Uterus (tissue), 4 donors: ENCODE measurements around the gene ANGPTL8. TPM values are rescaled to one million over a fixed set of nuclear protein-coding genes. Genes with fewer than 3 reads are reported as not detected.

Source experiments
- DNase-seq, 2 donors: peaks; one replicate each; pipeline ENCODE4 v3.0.0-alpha.2; 2019 to 2020
- H3K27ac ChIP-seq, 2 donors: fragments of 200-600 bp; sonication (generic); 1 replicate in 1 of 2; 2 replicates in 1 of 2; pipeline ENCODE4 v1.5.1; 2016 to 2018
- H3K27me3 ChIP-seq, 2 donors: fragments of 200-600 bp; sonication (generic); one replicate each; pipeline ENCODE4 v1.5.1; 2018 to 2019; ENCODE audit warnings: control low read depth in 1 of 2
- H3K36me3 ChIP-seq, 2 donors: fragments of 200-600 bp; sonication (generic); one replicate each; pipeline ENCODE4 v1.5.1; 2019; ENCODE audit warnings: control low read depth in 1 of 2
- H3K4me1 ChIP-seq, 2 donors: fragments of 200-600 bp; sonication (generic); one replicate each; pipeline ENCODE4 v1.5.1; 2018 to 2019; ENCODE audit warnings: control low read depth in 1 of 2
- H3K4me3 ChIP-seq, 2 donors: fragments of 200-600 bp; sonication (generic); 1 replicate in 1 of 2; 2 replicates in 1 of 2; pipeline ENCODE4 v1.5.1; 2018 to 2019; ENCODE audit warnings: mild to moderate bottlenecking in 1 of 2
- H3K9me3 ChIP-seq, 2 donors: fragments of 200-600 bp; sonication (generic); one replicate each; pipeline ENCODE4 v1.5.1; 2019; ENCODE audit warnings: control low read depth in 1 of 2
- POLR2A ChIP-seq, 2 donors: fragments of 450-650 bp; IDR thresholded peaks; one replicate each; pipeline ENCODE4 v1.6.1; 2016; ENCODE audit warnings: antibody characterized with exemption in 2 of 2, mild to moderate bottlenecking in 1 of 2, moderate library complexity in 1 of 2
- intact Hi-C: fragments of 100-400 bp; cut with DNase I; formaldehyde crosslinking; loops from one replicate; pipeline ENCODE4 v1.15.1; 2023; ENCODE audit warnings: low total_unique reads
- total RNA-seq, 4 donors: library from RNA; depleted of rRNA in 3 of 4; stranded (reverse); fragments of >200 nt in 3 of 4; gene quantifications; one replicate each; pipeline versions ENCODE4 v1.1.0 to v1.2.4, GENCODE V29; 2014 to 2023
- TF ChIP-seq, protein P1 (sequence below), 4 experiments: fragments of 200-600 bp in 2 of 4; fragments of 450-650 bp in 2 of 4; sonication (generic) in 2 of 4; IDR thresholded peaks; one replicate each; pipeline ENCODE4 v1.5.1; 2016 to 2019; ENCODE audit warnings: antibody characterized with exemption in 4 of 4, mild to moderate bottlenecking in 2 of 4, moderate library complexity in 1 of 4
- donor health status: DM: yes; HTN: yes; CAD: no.

The ANGPTL8 gene
- total RNA-seq, 4 donors from 2014 or later, result 3.0 TPM; not detected in 3

DNA sequence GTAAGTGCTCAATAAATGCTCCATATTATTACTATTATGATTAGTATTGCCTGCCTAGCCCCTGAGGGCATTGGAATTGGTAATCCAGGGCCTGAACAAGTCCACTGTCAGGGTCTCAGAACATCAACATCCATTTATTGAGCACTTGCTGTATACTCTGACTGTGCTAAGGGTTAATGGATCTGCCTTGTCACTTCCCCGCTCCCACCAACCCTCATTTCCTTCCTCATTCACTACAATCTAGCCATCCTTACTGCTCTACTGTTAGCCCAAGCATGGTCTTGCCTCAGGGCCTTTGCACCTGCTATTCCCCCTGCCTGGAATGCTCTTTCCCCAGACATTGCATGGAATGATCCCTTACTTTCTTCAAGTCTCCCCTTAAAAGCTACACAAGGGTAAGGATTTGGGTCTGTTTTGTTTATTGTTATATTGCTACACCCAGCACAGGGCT lies 12.7 kb upstream of the ANGPTL8 start:
- no peak for DNase-seq
- no peak for TF ChIP-seq POLR2A (IDR thresholded peaks at IDR 0.05)
- TF ChIP-seq, protein P1, sequence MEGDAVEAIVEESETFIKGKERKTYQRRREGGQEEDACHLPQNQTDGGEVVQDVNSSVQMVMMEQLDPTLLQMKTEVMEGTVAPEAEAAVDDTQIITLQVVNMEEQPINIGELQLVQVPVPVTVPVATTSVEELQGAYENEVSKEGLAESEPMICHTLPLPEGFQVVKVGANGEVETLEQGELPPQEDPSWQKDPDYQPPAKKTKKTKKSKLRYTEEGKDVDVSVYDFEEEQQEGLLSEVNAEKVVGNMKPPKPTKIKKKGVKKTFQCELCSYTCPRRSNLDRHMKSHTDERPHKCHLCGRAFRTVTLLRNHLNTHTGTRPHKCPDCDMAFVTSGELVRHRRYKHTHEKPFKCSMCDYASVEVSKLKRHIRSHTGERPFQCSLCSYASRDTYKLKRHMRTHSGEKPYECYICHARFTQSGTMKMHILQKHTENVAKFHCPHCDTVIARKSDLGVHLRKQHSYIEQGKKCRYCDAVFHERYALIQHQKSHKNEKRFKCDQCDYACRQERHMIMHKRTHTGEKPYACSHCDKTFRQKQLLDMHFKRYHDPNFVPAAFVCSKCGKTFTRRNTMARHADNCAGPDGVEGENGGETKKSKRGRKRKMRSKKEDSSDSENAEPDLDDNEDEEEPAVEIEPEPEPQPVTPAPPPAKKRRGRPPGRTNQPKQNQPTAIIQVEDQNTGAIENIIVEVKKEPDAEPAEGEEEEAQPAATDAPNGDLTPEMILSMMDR (IDR thresholded peaks at IDR 0.05), result no peak
- Histone ChIP-seq H3K27me3 (no peaks in the 10 kb centered on the region), H3K27ac (no peak overlapping the region), H3K9me3 (no peaks in the 10 kb centered on the region), H3K4me1 (no peaks in the 10 kb centered on the region), H3K36me3 (no peaks in the 10 kb centered on the region), H3K4me3 (no peak overlapping the region)
- intact Hi-C loops, result no loop called here

DNA sequence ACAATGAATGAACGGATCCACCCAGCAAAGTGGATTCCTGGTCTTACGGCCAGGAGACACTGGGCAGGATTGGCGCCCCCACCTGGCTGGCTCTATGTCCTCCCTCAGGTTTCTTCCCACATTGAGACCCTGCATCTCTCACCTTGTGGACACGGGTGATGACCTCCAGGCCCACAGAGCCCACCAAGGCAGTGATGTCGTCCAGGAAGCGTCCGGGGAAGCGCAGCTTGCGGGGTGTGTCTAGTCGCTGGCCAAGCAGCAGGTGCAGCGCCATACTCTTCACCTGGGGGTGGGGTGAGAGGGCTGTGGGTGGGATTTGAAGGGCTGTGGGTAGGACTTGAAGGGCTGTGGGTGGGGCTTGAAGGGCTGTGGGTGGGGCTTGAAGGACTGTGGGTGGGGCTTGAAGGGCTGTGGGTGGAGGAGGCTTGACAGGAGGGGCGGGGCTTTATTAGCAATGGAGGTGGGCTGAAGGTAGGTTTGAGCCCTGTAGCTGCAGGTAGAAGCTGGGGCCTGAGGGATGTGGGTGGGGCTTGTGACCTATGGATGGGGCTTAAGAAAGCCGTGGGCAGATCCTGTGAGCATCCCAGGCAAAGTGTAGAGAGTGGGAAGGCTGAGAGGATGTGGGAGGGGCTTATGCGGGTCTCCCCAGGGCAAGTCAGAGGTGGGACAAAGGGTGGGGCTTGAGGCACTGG lies 12.1 kb upstream of the ANGPTL8 start:
- no peaks in the 10 kb centered on the region for H3K9me3 ChIP-seq
- H3K27ac ChIP-seq, result no peak overlapping the region
- intact Hi-C loops, result no loop called here
- H3K27me3 ChIP-seq, result no peaks in the 10 kb centered on the region
- H3K4me3 ChIP-seq, result no peak overlapping the region
- DNase-seq, result no peak
- no peaks in the 10 kb centered on the region for H3K4me1 ChIP-seq
- H3K36me3 ChIP-seq, result no peaks in the 10 kb centered on the region
- TF ChIP-seq, protein P1 (IDR thresholded peaks at IDR 0.05), result no peak
- no peak for TF ChIP-seq POLR2A (IDR thresholded peaks at IDR 0.05)

DNA sequence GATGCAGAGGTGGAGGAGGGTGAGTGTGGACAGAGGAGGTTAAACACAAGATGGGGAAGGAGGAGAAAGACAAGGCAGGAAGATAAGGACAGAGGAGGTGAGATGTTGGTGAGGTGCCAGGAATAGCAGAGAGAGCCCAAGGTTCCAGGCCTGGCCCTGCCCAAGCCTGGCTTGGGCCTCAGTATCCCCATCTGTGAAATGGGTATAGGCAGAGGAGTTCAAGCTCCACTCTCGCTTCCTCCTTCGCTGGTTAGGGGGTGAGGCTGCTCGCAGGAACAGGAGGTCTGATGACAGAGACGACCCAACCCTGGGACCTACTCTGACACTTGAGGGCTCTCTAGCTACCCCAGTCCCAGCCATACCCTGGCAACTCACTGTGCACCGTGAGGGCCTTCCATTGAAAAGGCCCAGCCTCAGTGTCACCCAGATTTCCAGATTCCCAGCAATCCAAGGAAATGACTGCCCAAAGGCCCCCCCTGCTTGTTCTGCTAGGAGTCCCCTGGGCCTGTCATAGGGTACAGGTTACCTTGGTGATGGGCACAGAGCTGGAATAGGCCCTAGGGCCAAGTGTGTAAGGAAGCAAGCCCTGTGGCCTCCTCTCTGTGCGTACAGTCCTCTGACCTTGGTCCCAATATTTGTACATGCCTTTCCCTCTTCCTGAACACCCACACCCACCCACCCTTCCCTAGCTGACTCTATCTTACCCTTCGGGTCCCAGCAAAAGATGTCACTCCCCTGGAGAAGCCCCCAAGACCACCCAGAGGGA lies 8.6 kb upstream of the ANGPTL8 start:
- no peak for DNase-seq
- no peak for TF ChIP-seq POLR2A (IDR thresholded peaks at IDR 0.05)
- TF ChIP-seq, protein P1 (IDR thresholded peaks at IDR 0.05), result no peak
- Histone ChIP-seq H3K4me1 (no peaks in the 10 kb centered on the region), H3K9me3 (no peaks in the 10 kb centered on the region), H3K4me3 (no peak overlapping the region), H3K36me3 (no peaks in the 10 kb centered on the region), H3K27me3 (no peaks in the 10 kb centered on the region), H3K27ac (no peak overlapping the region)
- intact Hi-C loops, result no loop called here

DNA sequence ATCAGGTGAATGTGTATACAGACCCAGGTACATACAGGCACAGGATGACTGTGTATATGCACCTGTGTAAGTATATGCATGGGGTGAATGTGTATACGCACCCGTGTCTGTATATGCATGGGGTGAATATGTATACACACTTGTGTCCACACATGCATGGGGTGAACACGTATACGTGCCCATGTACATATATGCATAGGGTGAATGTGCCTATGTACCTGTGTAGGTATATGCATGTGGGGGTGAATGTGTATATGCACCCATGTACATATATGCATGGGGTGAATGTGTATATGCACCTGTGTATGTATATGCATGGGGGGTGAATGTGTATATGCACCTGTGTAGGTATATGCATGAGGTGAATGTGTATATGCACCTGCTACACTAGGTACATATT lies 6.9 kb upstream of the ANGPTL8 start:
- no peak overlapping the region for H3K4me3 ChIP-seq
- intact Hi-C loops, result no loop called here
- no peak for DNase-seq
- no peaks in the 10 kb centered on the region for H3K36me3 ChIP-seq
- H3K4me1 ChIP-seq, result no peaks in the 10 kb centered on the region
- H3K9me3 ChIP-seq, result no peaks in the 10 kb centered on the region
- H3K27me3 ChIP-seq, result no peaks in the 10 kb centered on the region
- H3K27ac ChIP-seq, result no peak overlapping the region
- TF ChIP-seq, protein P1 (IDR thresholded peaks at IDR 0.05), result no peak
- no peak for TF ChIP-seq POLR2A (IDR thresholded peaks at IDR 0.05)

DNA sequence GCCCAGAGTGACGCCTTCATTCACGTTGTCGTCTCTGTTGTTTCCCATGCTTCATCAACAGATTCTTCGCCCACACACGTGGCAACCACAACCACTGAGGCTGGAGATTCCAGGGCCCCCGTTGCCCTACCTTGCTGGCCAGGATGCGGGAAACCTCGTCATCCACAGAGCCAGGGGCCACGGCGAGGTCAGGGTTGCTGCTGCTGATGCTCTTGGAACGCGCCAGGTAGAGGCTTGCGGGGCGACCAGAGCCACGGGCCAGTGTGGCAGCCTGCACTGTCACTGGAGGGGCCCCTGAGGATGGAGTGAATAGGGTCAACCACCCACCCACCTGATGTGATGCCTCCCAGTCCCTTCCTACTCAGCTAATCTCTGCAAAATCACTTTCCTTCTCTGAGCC lies 6.3 kb upstream of the ANGPTL8 start:
- H3K36me3 ChIP-seq, result no peaks in the 10 kb centered on the region
- DNase-seq, result no peak
- H3K4me3 ChIP-seq, result no peak overlapping the region
- TF ChIP-seq, protein P1 (IDR thresholded peaks at IDR 0.05), result no peak
- no peak for TF ChIP-seq POLR2A (IDR thresholded peaks at IDR 0.05)
- intact Hi-C loops, result no loop called here
- no peaks in the 10 kb centered on the region for H3K9me3 ChIP-seq
- H3K4me1 ChIP-seq, result no peaks in the 10 kb centered on the region
- no peak overlapping the region for H3K27ac ChIP-seq
- no peaks in the 10 kb centered on the region for H3K27me3 ChIP-seq
